HG03039 (cell line): ENCODE results near the gene TJP2.
"Not testable (repeated sequence)": the region's sequence is repeated elsewhere in the genome, so short reads cannot be mapped to it uniquely, and the experiment has no call there.

Source experiments
- ATAC-seq: cut with Tn5 transposase; IDR thresholded peaks from one replicate; pipeline ENCODE4 v1.9.1; 2021; ENCODE audit warnings: mild to moderate bottlenecking, moderate library complexity; ENCODE audit not compliant: unreplicated experiment

Gene TJP2

GRCh38 chr9:69273161-69273560 lies 99.1 kb downstream of the TJP2 start:
- ATAC-seq = no peak

- ATAC-seq = no peak
Measured at GRCh38 chr9:69276775-69277174, 102.7 kb downstream of the TJP2 start.

- no peak for ATAC-seq
Measured at GRCh38 chr9:69279084-69279731, 105.1 kb downstream of the TJP2 start.

- no peak for ATAC-seq
Measured at GRCh38 chr9:69279733-69280132, 105.7 kb downstream of the TJP2 start.

- no peak for ATAC-seq
Measured at GRCh38 chr9:69283003-69283402, 108.9 kb downstream of the TJP2 start.

- no peak for ATAC-seq
Measured at GRCh38 chr9:69292078-69292477, 118.0 kb downstream of the TJP2 start.

- ATAC-seq = no peak
Measured at GRCh38 chr9:69293156-69293555, 119.1 kb downstream of the TJP2 start.

- no peak for ATAC-seq
Measured at GRCh38 chr9:69295872-69296552, 121.9 kb downstream of the TJP2 start.

GRCh38 chr9:69297300-69297980 lies 123.4 kb downstream of the TJP2 start:
- ATAC-seq = no peak

GRCh38 chr9:69299315-69299714 lies 125.2 kb downstream of the TJP2 start:
- no peak for ATAC-seq

GRCh38 chr9:69299826-69300225 lies 125.7 kb downstream of the TJP2 start:
- ATAC-seq = no peak

GRCh38 chr9:69303331-69303730 lies 129.3 kb downstream of the TJP2 start:
- ATAC-seq = no peak

- not testable (repeated sequence) for ATAC-seq
Measured at GRCh38 chr9:69306895-69307445, 132.9 kb downstream of the TJP2 start.

- no peak for ATAC-seq
Measured at GRCh38 chr9:69307446-69308205, 133.5 kb downstream of the TJP2 start.

- no peak for ATAC-seq
Measured at GRCh38 chr9:69308206-69308931, 134.3 kb downstream of the TJP2 start.

GRCh38 chr9:69313175-69313574 lies 139.1 kb downstream of the TJP2 start:
- ATAC-seq = no peak

GRCh38 chr9:69314547-69314946 lies 140.5 kb downstream of the TJP2 start:
- no peak for ATAC-seq

GRCh38 chr9:69317081-69317480 lies 143.0 kb downstream of the TJP2 start:
- no peak for ATAC-seq

- ATAC-seq = peak; percentile 56
Measured at GRCh38 chr9:69317894-69318293, 143.8 kb downstream of the TJP2 start.

GRCh38 chr9:69319324-69320025 lies 145.4 kb downstream of the TJP2 start:
- no peak for ATAC-seq
